ENCODE measurements around the gene CCR4.
"Not testable (repeated sequence)": the region's sequence is repeated elsewhere in the genome, so short reads cannot be mapped to it uniquely, and the experiment has no call there.

CCR4 gene

DNA sequence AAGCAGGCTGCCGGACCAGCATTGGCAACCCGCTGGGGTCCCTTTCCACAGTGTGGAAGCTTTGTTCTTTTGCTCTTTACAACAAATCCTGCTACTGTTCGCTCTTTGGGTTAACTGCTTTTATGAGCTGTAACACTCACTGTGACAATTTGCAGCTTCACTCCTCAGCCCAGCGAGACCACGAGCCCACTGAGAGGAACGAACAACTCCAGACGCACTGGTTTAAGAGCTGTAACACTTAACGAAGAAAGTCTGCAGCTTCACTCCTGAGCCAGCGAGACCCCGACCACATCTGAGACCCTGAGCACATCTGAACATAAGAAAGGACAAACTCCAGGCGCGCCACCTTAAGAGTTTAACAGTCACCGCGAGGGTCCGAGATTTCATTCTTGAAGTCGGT lies 10.7 kb upstream of the CCR4 start:
- Histone ChIP-seq H3K27me3 (ENCODE audit: insufficient read depth, insufficient read length) (no peaks in the 10 kb centered on the region), H3K4me3 (ENCODE audit: insufficient read length, low read depth) (no peak overlapping the region), H3K9ac (ENCODE audit: insufficient read length, low read depth) (no peak overlapping the region), H3K9me3 (ENCODE audit: insufficient read depth, low read length) (no peaks in the 10 kb centered on the region), H3K4me1 (ENCODE audit: insufficient read depth, insufficient read length) (no peaks in the 10 kb centered on the region), H3K36me3 (ENCODE audit: insufficient read depth, insufficient read length, low read length) (no peaks in the 10 kb centered on the region)
- no peak for DNase-seq (ENCODE audit: low read depth, low spot score)
- TF ChIP-seq YY1 (IDR thresholded peaks at IDR 0.05; ENCODE audit: insufficient read depth, insufficient read length) (no peak), ZNF274 (IDR thresholded peaks at IDR 0.05; ENCODE audit: low read depth, low read length) (no peak), SUZ12 (IDR thresholded peaks at IDR 0.05; ENCODE audit: extremely low read depth, insufficient read depth, insufficient read length) (no peak)

DNA sequence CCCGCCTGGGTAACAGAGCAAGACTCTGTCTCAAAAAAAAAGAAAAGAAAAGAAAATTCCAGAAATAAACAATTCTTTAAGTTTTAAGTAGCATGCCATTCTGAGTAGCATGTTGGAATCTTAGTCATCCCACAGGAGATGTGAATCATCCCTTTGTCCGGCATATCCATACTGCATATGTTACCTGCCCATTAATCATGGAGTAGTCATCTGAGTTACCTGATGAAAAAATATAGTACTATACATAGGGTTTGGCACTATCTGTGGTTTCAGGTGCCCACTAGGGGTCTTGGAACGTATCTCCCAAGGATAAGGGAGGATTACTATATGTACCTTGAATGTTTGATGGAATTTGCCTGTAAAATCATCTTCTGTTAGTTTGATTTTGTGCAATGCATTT lies 6.3 kb upstream of the CCR4 start:
- Histone ChIP-seq H3K36me3 (ENCODE audit: insufficient read depth, insufficient read length, low read length) (no peaks in the 10 kb centered on the region), H3K4me1 (ENCODE audit: insufficient read depth, insufficient read length) (no peaks in the 10 kb centered on the region)
- no peak for DNase-seq (ENCODE audit: low read depth, low spot score)

DNA sequence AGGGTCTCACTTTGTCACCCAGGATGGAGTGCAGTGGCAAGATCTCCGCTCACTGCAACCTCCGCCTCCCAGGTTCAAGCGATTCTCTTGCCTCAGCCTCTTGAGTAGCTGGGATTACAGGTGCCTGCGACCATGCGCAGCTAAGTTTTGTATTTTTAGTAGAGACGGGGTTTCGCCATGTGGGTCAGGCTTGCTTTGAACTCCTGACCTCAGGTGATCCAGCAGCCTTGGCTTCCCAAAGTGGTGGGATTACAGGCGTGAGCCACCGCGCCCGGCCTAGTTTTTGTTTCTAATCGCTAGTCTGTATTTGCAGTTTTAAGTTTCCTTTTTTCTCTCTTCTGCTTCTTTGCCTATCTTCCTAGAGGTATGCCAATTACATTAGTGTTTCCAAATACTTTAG lies 5.8 kb upstream of the CCR4 start:
- H3K36me3 ChIP-seq (ENCODE audit: insufficient read depth, insufficient read length, low read length); DNase-seq (ENCODE audit: low read depth, low spot score); H3K4me3 ChIP-seq (ENCODE audit: insufficient read length, low read depth); H3K4me1 ChIP-seq (ENCODE audit: insufficient read depth, insufficient read length); H3K9me3 ChIP-seq (ENCODE audit: insufficient read depth, low read length); H3K27me3 ChIP-seq (ENCODE audit: insufficient read depth, insufficient read length); H3K9ac ChIP-seq (ENCODE audit: insufficient read length, low read depth): not testable (repeated sequence)

More for the DNA sequence above, 6.3 kb upstream of the CCR4 start:
- H3K9me3 ChIP-seq (ENCODE audit: insufficient read depth, low read length), result no peaks in the 10 kb centered on the region
- no peak overlapping the region for H3K9ac ChIP-seq (ENCODE audit: insufficient read length, low read depth)
- no peaks in the 10 kb centered on the region for H3K27me3 ChIP-seq (ENCODE audit: insufficient read depth, insufficient read length)
- no peak for TF ChIP-seq YY1 (IDR thresholded peaks at IDR 0.05; ENCODE audit: insufficient read depth, insufficient read length)
- TF ChIP-seq ZNF274 (IDR thresholded peaks at IDR 0.05; ENCODE audit: low read depth, low read length), result no peak
- TF ChIP-seq SUZ12 (IDR thresholded peaks at IDR 0.05; ENCODE audit: extremely low read depth, insufficient read depth, insufficient read length), result no peak
- H3K4me3 ChIP-seq (ENCODE audit: insufficient read length, low read depth), result no peak overlapping the region

DNA sequence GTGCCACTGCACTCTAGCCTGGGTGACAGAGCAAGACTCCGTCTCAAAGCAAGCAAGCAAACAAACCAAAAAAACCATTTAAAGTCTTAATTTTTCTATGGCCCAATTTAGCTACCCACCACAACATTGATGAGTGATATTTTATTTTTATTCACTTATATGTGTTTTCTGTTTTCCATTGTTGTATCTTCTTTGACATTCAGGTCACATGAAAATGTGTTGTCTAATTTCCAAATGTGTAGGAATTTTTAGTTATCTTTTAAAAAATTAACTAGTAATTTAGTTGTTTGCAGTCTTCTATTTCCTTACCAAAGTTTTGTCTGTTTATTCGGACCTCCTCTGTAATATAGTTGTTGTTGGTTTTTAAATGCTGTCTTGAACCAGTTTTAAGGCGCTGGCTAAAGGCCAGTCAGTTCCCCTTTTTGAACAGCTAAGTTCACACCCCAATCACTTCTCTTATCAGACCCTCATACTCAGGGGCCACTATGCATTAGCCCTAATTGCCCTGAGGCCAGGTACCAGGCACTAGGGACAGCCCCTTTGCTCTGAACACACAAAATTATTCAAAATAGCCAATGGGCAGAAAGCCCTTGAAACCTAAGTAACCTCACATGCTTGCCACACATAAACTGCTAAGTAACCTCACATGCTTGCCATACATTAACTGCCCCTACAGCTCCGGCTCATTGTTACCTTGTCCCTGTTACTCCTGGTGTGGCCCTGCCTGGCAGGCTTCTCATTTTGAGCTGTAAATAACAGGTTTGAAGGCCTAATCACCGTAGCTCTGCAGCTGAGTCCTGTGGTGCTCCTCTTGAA lies 4.3 kb upstream of the CCR4 start:
- no peaks in the 10 kb centered on the region for H3K27me3 ChIP-seq (ENCODE audit: insufficient read depth, insufficient read length)
- H3K9me3 ChIP-seq (ENCODE audit: insufficient read depth, low read length), result no peaks in the 10 kb centered on the region
- H3K4me1 ChIP-seq (ENCODE audit: insufficient read depth, insufficient read length), result no peaks in the 10 kb centered on the region
- no peaks in the 10 kb centered on the region for H3K36me3 ChIP-seq (ENCODE audit: insufficient read depth, insufficient read length, low read length)
- no peak for DNase-seq (ENCODE audit: low read depth, low spot score)
- TF ChIP-seq YY1 (IDR thresholded peaks at IDR 0.05; ENCODE audit: insufficient read depth, insufficient read length) (no peak), ZNF274 (IDR thresholded peaks at IDR 0.05; ENCODE audit: low read depth, low read length) (no peak), SUZ12 (IDR thresholded peaks at IDR 0.05; ENCODE audit: extremely low read depth, insufficient read depth, insufficient read length) (no peak)
- H3K4me3 ChIP-seq (ENCODE audit: insufficient read length, low read depth), result no peak overlapping the region
- no peak overlapping the region for H3K9ac ChIP-seq (ENCODE audit: insufficient read length, low read depth)

DNA sequence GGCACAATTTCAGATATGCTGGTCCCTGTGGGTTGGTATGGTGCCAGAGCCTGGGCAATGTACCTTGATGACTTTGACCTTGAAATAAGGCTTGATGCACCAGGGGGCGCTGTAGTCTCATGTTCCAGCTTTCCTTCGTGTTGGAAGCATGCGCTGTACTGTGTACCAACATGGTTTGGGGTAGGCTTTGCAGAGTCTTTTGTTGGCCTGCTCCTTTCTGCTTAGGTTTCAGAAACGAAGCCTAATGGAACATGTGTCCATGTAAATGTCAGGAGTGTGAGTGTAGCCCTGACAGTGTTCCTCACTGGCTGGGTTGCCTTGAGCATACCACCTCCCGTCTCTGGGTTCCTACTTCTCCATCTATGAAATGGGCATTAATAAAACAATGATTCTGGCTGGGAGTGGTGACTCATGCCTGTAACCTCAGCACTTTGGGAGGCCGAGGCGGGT lies 3.6 kb upstream of the CCR4 start:
- TF ChIP-seq YY1 (IDR thresholded peaks at IDR 0.05; ENCODE audit: insufficient read depth, insufficient read length), result no peak
- no peak for TF ChIP-seq ZNF274 (IDR thresholded peaks at IDR 0.05; ENCODE audit: low read depth, low read length)
- no peak for TF ChIP-seq SUZ12 (IDR thresholded peaks at IDR 0.05; ENCODE audit: extremely low read depth, insufficient read depth, insufficient read length)
- H3K4me1 ChIP-seq (ENCODE audit: insufficient read depth, insufficient read length), result no peaks in the 10 kb centered on the region
- H3K9me3 ChIP-seq (ENCODE audit: insufficient read depth, low read length), result no peaks in the 10 kb centered on the region
- DNase-seq (ENCODE audit: low read depth, low spot score), result peak; percentile 93
- H3K36me3 ChIP-seq (ENCODE audit: insufficient read depth, insufficient read length, low read length), result no peaks in the 10 kb centered on the region
- no peak overlapping the region for H3K9ac ChIP-seq (ENCODE audit: insufficient read length, low read depth)
- H3K4me3 ChIP-seq (ENCODE audit: insufficient read length, low read depth), result no peak overlapping the region
- H3K27me3 ChIP-seq (ENCODE audit: insufficient read depth, insufficient read length), result no peaks in the 10 kb centered on the region

DNA sequence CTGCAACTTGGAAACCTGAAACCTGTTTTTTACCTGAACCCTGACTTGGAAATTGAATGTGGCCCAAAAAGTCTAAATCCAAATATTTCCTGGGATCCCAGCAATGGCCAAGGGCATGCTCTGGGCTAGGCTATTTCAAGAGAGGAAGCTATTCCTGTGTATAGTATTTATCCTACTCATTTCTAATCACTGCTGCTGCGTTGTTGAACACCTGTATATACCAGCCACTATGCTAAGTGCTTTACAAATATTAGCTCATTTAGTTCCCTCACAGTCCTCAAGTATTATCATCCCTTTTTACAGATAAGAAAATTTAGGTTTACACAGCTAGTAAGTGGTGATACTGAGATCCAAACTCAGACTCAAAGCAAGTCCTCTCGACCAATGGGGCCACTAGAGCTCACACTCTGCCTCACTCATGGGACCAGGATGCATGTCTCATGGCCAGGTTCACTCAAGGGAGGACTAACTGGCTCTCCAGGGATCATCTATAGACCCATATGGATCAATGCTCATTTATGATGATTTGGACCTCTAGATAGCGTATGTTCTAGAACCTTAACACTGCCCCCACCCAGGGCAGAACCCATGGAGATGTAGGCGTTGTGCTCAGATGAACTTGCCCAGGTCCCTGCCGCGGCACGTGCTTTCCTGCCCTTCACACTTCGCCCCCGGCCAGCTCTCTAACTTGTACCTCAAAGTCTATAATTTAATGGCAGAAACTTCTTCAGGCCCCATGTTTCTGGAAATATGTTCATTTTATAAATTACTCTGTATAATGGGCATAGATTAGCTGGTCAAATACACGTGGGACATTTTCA lies 2.6 kb upstream of the CCR4 start:
- no peaks in the 10 kb centered on the region for H3K9me3 ChIP-seq (ENCODE audit: insufficient read depth, low read length)
- no peaks in the 10 kb centered on the region for H3K4me1 ChIP-seq (ENCODE audit: insufficient read depth, insufficient read length)
- H3K27me3 ChIP-seq (ENCODE audit: insufficient read depth, insufficient read length), result no peaks in the 10 kb centered on the region
- H3K4me3 ChIP-seq (ENCODE audit: insufficient read length, low read depth), result no peak overlapping the region
- no peak for TF ChIP-seq SUZ12 (IDR thresholded peaks at IDR 0.05; ENCODE audit: extremely low read depth, insufficient read depth, insufficient read length)
- no peak for TF ChIP-seq ZNF274 (IDR thresholded peaks at IDR 0.05; ENCODE audit: low read depth, low read length)
- no peak for TF ChIP-seq YY1 (IDR thresholded peaks at IDR 0.05; ENCODE audit: insufficient read depth, insufficient read length)
- no peaks in the 10 kb centered on the region for H3K36me3 ChIP-seq (ENCODE audit: insufficient read depth, insufficient read length, low read length)
- DNase-seq (ENCODE audit: low read depth, low spot score), result no peak
- H3K9ac ChIP-seq (ENCODE audit: insufficient read length, low read depth), result no peak overlapping the region

DNA sequence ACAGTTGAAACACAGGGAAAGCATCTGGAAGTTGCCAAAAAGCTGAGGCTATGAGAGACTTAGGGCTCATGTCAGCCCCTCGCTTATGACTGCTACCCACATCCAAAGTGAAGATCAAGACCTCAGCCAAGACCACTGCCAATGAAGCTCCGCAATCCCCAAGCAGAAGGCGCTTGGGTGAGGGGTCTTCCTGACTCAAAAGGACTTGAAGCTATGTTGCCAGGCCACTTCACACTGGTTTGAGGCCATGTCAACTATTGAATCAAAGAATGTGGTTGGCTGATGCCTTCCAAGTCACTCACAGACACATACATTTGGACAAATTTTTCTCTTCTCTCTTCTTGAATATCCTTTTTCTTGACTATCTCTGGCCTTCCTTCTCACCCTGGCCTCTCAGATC lies 928 bp upstream of the CCR4 start:
- Histone ChIP-seq H3K4me3 (ENCODE audit: insufficient read length, low read depth) (no peak overlapping the region), H3K4me1 (ENCODE audit: insufficient read depth, insufficient read length) (no peaks in the 10 kb centered on the region), H3K36me3 (ENCODE audit: insufficient read depth, insufficient read length, low read length) (no peaks in the 10 kb centered on the region), H3K27me3 (ENCODE audit: insufficient read depth, insufficient read length) (no peaks in the 10 kb centered on the region), H3K9me3 (ENCODE audit: insufficient read depth, low read length) (no peaks in the 10 kb centered on the region), H3K9ac (ENCODE audit: insufficient read length, low read depth) (no peak overlapping the region)
- no peak for DNase-seq (ENCODE audit: low read depth, low spot score)
- TF ChIP-seq ZNF274 (IDR thresholded peaks at IDR 0.05; ENCODE audit: low read depth, low read length) (no peak), SUZ12 (IDR thresholded peaks at IDR 0.05; ENCODE audit: extremely low read depth, insufficient read depth, insufficient read length) (no peak)
